GM18505 (cell line): Measurements from ENCODE around the gene BAX.

Experiments used
- ATAC-seq: cut with Tn5 transposase; IDR thresholded peaks from one replicate; pipeline ENCODE4 v1.9.1; 2021; ENCODE audit not compliant: unreplicated experiment
- POLR2A ChIP-seq: IDR thresholded peaks from 4 replicates; pipeline ENCODE4 v1.6.1; 2011; ENCODE audit warnings: borderline replicate concordance; ENCODE audit not compliant: insufficient read depth, insufficient read length; ENCODE audit errors: extremely low read depth

BAX gene

DNA sequence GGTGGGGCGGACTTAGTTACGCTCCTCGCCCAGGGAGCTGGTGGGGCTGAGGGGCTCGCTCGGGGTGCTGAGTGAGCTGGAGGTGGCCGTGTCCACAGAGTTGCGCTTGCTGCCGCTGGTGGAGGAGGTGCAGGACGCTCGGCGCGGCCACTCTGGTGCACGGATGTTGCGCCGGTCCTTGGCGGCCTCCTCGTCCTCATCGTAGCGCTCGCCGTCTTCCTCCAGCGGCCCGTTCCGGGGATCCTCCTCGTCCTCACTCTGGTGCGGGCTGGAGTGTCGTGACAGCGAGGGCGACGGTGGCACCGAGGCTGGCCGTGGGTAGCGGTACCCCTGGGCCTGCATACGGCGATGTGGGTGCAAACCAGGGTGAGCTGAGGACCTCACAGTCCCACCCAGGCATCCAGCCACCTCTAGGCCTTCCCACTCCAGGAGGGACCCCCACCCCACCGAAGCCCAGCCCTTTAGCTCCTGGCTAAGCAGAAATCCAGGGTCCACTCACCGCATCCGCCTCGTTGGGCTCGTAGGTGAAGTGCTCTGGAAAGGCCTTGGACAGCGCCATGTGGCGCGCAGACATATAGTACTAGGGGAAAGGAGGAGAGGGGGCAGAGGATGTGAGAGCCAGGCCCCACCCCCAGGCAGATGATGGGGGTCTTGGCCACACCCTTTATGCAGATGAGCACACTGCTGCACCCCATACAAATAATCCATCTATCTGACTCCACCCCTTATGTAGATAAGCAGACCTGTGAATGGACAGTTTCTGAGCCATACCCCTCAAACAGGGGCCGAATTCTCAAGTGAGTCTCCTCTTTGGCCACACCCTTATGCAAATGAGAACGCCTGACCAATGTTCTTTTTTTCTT lies 14.8 kb downstream of the BAX start:
- ATAC-seq = no peak
- TF ChIP-seq POLR2A = no peak

DNA sequence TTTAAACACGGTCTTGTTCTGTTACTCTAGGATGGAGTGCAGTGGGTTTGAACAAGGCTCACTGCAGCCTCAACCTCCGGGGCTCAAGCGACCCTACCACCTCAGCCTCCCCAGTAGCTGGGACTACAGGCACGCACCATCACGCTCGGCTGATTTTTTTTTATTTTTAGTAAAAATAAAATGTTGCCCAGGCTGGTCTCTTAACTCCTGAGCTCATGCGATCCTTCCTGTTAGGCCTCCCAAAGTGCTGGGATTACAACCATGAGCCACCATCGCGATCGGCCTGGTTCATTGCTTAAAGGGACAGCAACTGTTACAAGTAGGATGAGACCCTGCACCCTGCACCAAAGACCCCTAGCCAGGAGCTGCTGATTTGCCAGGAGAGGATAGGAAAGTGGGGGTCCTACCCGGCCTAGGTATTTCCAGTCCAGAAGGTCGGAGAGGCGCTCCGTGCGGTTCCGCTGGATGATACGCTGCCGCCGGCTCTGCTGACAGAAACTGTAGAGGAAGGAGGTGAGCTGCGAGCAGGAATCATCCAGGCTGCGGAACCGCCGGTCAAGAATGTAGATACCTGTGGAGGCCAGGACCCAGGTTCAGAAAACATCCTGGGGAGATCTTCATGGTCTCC lies 15.6 kb downstream of the BAX start:
- TF ChIP-seq POLR2A = no peak
- ATAC-seq = no peak

DNA sequence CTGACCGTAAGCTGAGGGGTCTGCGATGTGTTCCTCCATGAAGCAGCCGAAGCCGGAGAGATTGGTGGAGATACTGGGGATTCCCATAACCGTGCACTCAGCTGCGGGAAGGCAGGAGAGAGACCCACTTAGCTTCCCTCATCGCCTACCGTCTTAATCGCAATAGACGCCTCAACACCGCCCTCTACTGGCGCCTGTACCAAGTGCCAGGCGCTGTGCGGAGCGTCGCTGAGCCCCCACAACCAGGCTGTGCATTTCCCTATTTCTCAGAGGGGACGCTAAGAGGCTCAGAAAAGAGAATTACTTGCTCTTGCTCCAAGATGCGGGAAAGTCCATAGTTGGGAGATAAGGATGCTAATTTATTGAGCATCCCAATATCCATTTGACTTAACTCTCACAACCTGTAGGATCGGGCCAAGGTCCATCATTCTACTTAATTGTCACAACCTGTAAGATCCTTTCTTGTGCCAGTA lies 16.3 kb downstream of the BAX start:
- TF ChIP-seq POLR2A = no peak
- ATAC-seq = peak; percentile 39

DNA sequence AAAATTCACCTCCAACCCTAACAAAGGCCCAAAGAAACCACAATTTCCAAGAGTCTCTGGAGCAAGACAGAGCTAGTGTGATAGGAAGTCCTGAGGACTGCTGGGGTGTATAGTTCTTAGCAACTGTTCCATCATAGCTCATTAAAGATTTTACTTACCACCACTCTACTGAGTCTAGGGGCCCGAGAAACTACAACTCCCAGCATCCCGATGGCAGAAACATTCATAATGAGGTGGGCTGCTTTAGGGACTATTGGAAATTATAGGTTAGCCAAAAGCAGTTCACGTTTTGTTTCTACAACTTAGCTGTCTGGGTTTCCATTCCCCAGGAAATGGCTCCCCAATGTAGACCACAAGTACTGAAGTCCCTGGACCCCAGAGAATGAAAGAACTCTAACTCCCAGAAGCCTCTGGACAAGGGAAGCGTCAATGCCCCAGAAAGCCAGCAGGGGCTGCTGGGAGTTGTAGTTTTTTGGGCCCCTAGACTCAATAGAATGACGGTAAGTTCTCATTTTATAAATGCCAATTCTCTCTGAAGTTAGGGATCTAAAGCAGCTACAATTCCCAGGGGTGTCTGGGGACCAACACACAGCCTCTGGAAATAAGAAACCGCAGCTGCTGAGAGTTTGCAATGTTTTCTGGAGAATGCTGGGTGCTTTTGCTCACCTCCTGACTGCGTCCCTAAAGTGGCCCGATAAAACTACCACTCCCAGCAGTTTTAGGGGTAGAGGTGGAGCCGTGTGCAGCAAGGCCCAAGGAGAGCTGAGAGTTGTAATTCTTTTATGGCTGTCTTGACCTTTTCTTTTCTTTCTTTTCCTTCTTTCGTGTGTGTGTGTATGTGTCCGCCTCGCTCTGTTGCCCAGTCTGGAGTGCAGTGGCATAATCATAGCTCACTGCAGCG lies 21.5 kb downstream of the BAX start:
- no peak for ATAC-seq
- TF ChIP-seq POLR2A = no peak

DNA sequence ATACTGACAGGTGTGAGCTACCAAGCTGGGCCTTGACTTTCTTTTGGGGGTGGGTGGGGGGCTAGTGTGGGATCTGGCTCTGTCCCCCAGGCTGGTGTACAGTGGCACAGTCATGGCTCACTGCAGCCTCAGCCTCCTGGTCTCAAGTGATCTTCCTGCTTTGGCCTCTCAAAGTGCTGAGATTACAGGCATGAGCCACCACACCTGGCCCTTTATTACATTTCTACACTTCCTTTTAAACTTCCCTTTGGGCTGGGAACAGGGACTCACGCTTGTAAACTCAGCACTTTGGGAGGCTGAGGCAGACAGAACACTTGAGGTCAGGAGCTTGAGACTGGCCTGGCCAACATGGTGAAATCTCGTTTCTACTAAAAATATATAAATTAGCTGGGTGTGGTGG lies 22.4 kb downstream of the BAX start:
- TF ChIP-seq POLR2A = no peak
- ATAC-seq = no peak

DNA sequence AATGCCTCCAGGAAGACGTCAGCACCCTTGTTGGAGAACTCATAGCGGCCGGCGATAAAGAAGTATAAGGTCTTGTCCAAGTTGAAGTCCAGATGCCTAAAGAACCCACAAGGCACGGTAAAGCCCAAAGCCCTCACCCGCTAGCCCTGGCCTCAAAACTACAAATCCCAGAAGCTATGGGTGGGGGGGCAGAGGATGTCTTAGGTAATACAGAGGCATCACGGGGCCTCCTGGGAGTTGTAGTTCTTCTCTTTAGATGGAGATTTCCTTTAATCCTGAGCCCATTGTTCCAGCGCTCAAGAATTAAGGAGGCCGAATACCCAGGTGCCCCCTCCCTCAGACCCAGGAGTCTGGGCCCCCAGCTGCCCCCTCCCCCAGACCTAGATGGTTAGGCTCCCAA lies 27.6 kb downstream of the BAX start:
- no peak for ATAC-seq
- no peak for TF ChIP-seq POLR2A

DNA sequence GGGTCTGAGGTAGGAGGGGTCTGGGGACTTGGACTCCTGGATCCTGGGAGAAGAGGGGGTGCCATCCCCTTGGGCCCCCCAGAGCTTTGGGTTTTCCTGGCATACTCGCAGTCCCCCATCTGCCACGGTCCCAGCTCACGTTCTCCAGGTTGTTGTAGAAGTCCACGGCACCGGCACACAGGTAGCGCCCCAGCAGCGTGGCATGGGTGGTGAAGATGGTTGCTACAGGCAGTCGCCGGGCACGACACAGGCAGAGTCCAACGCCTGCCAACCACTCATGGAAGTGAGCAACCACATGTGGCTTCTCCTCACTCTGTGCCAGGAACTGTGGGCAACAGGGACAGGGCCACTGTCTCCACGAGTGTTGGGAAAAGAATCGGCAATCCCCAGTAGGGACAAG lies 31.0 kb downstream of the BAX start:
- ATAC-seq = no peak
- TF ChIP-seq POLR2A = no peak

DNA sequence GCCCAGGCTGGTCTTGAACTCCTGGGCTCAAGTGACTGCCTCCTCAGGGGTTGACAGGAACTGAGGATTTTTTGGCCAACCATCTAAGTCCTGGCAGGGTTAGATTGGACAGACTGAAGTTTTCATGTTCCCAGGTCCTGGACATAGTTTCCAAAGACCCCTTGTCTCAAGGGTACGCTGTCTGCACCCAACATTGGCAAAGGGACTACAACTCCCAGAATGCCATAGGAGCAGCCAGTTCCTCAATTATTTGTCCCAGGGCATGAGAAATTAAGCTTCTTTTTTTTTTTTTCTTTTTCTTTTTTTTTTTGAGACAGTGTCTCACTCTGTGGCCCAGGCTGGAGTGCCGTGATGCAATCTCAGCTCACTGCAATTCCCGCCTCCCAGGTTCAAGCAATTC lies 31.5 kb downstream of the BAX start:
- ATAC-seq = no peak

DNA sequence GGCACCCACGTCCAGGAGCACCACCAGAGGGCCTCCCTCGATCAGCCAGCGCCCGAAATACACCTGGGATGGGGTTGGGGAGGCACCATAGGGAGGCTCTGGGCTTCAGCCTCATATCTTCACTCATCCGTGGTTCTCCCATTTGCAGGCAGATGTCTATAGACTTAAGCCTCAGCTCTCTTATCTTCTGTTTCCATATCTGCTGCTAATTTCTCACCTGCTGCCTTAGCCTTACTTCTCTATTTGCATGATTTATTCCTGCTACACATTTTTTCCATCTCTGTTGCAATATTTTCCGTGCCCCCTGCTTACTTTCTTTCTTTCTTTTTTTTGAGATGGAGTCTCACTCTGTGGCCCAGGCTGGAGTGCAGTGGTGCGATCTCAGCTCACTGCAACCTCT lies 32.6 kb downstream of the BAX start:
- no peak for TF ChIP-seq POLR2A
- ATAC-seq = no peak

More for the DNA sequence above, 31.5 kb downstream of the BAX start:
- no peak for TF ChIP-seq POLR2A

DNA sequence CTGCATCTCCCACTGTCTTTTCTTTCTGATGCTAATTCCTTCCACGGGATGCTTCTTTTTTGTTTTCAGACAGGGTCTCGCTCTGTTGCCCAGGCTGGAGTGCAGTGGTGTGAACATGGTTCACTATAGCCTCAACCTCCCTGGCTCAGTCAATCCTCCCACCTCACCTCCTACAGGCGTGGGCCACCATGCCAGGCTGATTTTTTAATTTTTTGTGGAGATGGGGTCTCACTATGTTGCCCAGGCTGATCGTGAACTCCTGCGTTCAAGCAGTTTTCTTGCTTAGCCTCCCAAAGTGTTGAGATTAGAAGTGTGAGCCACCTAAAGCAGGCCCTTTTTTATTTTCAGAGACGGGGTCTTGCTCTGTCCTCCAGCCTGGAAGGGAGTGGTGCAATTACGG lies 33.6 kb downstream of the BAX start:
- ATAC-seq = no peak
- no peak for TF ChIP-seq POLR2A

DNA sequence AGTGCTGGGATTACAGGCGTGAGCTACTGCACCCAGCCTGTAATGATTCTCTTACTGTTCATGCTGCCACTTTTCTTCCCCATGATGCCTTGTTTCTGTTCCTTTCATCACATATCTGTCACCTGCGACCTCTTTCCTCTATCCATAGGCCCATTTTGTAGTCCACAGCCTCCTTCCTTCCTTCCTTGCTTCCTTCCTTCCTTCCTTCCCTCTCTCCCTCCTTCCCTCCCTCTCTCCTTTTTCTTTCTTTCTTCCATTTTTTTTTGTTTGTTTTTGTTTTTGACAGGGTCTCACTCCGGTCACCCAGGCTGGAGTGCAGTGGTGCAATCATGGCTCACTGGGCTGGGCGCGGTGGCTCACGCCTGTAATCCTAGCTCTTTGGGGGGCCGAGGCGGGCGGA lies 34.2 kb downstream of the BAX start:
- ATAC-seq = no peak
- TF ChIP-seq POLR2A = no peak

DNA sequence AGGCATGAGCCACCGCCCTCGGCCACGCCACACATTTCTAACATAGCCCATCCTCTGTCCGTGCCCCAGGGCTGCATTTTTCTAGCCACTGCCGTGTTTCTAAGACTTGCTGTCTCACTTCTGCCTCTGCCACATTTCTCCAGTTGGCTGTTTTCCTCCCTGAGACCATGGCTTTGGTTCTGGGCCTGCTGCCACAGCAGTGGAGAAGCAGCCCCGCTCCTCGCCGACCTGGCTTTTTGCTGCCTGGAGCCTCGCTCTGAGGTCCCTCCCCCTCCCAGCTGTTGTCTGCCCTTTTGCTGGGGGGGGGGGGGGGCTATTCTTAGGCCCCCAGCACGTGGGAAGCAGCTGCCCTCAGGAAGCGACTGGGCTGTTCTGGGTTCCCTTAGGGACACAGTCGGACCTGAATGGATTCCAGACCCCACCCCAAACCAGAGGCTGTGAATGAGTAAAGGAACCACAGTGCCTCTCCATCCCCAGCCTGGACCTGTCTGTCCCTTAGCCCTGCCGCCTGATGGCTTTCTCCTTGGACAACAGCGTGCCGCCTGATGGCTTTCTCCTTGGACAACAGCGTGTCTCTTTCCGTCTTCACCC lies 35.1 kb downstream of the BAX start:
- no peak for TF ChIP-seq POLR2A
- no peak for ATAC-seq

DNA sequence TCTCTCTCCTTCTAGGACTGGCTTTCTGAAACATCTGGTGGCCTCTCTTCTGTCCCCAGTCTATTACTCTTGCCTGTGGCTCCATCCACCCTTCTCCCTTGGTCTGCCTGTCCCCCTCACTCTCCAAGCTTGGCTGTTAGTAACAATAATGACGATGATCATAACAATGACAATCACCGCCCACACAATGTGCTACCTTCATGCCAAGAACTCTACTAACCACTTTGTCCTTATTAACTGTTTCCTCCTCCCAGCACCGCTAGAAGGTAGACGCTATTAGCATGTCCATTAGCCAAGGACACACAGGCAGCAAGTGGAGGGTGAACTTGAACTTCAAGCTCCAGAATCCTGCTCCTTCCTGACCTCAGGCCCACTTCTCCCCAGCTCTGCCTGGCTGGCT lies 35.7 kb downstream of the BAX start:
- TF ChIP-seq POLR2A = no peak
- ATAC-seq = no peak
